ENCODE measurements around the gene TFF2.

Gene TFF2

DNA sequence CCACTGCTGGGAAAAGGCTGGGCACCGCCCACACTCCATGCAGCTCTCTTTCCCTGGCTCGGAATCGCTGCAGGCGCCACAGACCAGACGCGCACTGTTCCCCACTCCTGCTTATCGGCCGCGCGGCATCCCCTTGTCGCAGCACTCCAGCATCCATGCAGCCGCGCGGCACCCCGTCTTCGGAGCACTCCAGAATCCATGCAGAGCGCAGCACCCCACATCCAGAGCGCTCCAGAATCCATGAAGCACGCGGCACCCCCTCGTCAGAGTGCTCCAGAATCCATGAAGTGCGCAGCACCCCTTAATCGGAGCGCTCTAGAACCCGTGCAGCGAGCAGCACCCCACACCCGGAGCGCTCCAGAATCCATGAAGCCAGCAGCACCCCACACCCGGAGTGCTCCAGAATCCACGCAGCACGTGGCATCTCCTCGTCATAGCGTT is 45.1 kb downstream of the TFF2 start:
- DNase-seq (ENCODE audit: low read depth): no peak

GRCh38 chr21:42304556-42305454 is 46.0 kb downstream of the TFF2 start:
- no peak for DNase-seq (ENCODE audit: low read depth)

DNA sequence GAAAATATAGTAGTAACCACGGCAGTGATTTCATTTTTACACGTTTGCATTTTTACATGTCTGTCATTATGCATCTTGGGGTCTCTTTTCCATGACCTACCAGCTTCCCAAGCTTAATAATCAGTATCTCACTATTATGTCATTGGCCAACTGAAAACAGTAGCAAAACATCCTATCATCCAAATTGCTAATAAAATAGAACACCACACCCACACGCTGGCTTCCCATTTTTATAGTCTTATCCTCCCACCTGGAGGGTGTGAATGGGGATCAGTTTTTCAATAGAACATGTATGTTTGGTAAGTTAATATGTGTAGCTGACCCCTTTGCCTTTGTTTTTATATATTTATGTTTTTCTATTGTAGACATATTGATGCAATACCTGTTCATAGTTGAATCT is 47.4 kb downstream of the TFF2 start:
- no peak for DNase-seq (ENCODE audit: low read depth)

GRCh38 chr21:42302794-42303193 is 48.0 kb downstream of the TFF2 start:
- DNase-seq (ENCODE audit: low read depth): no peak

- no peak for DNase-seq (ENCODE audit: low read depth)
Measured at GRCh38 chr21:42302076-42302650, 48.6 kb downstream of the TFF2 start.

DNA sequence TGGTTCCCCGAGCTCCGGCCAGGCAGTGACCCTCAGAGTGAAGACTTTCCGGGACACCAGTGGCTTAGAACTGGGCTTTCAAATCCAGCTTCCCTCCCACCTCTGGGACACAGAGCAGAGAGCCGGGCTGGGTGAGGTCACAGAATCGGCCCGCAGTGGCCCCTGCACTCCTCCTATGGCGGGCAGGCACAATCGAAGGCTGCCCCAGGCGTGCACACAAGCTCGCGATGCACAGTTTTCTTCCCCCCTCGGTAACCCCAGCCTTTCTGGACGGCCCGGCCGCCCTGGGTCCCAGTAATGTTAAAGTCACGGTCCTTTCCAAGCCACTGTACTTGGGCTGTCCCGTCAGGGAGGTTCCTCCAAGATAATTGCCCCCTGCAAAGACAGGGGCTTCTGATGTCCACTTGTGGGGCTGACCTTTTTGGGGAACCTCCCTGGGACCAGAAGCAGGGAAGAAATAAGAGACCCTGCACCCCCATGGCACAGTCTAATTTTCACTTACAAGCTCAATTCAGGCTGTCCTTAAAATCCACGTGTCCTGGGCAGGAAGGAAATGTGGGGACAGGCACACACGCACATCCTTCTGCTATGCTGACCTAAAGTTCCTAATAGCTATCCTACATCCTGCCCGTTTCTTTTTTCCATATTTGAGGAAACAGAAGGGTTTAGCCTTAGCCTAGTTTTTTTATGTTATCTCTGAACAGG is 49.3 kb downstream of the TFF2 start:
- DNase-seq (ENCODE audit: low read depth): no peak

- DNase-seq (ENCODE audit: low read depth): no peak
Measured at GRCh38 chr21:42300956-42301355, 49.8 kb downstream of the TFF2 start.

DNA sequence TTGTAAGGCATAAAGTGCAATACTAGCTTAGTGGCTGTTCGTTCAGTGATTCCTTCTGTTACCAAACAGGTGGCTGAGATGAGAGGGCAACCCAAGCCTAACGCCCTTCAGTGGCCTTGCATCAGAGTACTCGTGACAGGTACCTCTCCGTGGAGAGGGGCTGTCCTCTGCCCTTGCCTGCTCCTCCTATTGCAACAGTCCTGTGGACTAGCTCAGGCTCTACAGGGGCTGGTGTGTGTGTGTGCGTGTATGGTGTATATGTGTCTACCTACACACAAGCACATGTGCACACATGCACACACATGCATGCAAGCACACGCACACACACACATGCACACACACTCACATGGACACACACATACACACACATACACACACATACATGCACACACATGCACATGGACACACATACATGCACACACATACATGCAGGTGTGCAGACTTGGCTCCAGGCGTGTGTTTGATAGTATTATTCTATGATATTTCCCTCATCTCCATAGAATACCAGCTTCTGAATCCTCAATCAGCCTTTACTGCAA is 50.7 kb downstream of the TFF2 start:
- no peak for DNase-seq (ENCODE audit: low read depth)

GRCh38 chr21:42299324-42300044 is 51.3 kb downstream of the TFF2 start:
- no peak for DNase-seq (ENCODE audit: low read depth)

GRCh38 chr21:42298657-42299056 is 52.1 kb downstream of the TFF2 start:
- no peak for DNase-seq (ENCODE audit: low read depth)

DNA sequence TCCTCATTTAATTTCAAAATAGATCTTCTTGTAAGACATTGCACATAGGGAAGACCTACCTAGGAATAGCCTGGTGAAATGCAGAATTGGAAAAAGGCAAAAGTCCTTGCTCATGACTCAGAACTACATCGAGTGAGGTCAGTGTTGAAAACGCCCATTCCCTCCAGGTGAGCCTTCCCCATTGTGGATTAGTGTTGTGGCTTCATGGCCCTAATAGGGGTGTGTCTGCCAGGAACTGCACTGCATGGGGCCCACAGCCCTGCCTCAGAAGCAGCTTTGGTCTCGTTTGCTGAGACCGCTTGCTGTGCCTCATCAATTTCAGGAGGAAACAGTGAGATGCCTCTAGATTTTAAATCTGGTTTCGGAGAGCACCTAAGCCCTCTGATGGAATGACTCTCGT is 52.6 kb downstream of the TFF2 start:
- DNase-seq (ENCODE audit: low read depth): no peak

DNA sequence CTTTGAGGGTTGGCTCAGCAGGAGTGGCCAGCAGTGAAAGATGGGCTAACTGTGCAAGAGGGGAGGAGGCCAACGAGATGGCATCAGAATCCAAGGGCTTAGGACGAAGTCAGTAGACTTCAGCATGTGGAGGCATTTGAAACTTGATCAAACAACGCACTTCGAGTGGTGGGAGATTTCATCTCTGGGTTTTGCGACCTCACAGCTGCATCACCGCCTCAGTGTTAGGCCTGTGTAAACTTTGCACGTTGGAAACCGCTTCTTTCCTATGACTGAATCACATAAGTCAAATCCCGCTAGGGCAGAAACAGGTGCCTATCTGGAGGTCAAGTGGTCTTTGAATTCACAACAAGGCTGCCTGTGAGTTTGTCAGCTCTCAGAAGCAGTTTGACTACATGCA is 53.4 kb downstream of the TFF2 start:
- no peak for DNase-seq (ENCODE audit: low read depth)

DNA sequence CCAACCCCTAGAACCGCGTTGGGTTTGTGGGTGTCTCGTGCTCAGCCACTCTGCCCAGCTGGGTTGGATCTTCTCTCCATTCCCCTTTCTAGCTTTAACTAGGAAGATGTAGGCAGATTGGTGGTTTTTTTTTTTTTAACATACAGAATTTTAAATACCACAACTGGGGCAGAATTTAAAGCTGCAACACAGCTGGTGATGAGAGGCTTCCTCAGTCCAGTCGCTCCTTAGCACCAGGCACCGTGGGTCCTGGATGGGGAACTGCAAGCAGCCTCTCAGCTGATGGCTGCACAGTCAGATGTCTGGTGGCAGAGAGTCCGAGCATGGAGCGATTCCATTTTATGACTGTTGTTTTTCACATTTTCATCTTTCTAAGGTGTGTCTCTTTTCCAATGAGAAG is 54.3 kb downstream of the TFF2 start:
- no peak for DNase-seq (ENCODE audit: low read depth)

All from activated T-cell treated with anti-CD3 and anti-CD28 coated beads for 1 hour (primary cell).